Fibroblast of the conjunctiva (primary cell): ENCODE measurements around the gene ZBBX.
"Not testable (repeated sequence)": the region's sequence is repeated elsewhere in the genome, so short reads cannot be mapped to it uniquely, and the experiment has no call there.

ENCODE experiments used
- DNase-seq: peaks from one replicate; pipeline ENCODE4 v3.0.0-alpha.2; 2010; ENCODE audit warnings: low read depth

The ZBBX gene, protein sequence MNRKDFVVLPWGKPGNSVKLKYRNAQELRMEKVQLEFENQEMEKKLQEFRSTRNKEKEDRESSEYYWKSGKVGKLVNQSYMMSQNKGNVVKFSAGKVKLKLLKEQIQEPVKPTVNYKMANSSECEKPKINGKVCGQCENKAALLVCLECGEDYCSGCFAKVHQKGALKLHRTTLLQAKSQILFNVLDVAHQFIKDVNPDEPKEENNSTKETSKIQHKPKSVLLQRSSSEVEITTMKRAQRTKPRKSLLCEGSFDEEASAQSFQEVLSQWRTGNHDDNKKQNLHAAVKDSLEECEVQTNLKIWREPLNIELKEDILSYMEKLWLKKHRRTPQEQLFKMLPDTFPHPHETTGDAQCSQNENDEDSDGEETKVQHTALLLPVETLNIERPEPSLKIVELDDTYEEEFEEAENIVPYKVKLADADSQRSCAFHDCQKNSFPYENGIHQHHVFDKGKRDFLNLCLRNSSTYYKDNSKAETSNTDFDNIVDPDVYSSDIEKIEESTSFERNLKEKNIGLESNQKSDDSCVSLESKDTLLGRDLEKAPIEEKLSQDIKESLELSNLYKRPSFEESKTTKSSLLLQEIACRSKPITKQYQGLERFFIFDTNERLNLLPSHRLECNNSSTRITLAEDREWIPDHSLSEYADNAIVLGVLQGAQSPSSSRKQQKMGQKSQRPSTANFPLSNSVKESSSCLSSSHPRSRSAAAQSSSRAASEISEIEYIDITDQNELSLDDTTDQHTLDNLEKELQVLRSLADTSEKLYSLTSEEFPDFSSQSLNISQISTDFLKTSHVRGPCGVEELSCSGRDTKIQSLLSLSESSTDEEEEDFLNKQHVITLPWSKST

DNA sequence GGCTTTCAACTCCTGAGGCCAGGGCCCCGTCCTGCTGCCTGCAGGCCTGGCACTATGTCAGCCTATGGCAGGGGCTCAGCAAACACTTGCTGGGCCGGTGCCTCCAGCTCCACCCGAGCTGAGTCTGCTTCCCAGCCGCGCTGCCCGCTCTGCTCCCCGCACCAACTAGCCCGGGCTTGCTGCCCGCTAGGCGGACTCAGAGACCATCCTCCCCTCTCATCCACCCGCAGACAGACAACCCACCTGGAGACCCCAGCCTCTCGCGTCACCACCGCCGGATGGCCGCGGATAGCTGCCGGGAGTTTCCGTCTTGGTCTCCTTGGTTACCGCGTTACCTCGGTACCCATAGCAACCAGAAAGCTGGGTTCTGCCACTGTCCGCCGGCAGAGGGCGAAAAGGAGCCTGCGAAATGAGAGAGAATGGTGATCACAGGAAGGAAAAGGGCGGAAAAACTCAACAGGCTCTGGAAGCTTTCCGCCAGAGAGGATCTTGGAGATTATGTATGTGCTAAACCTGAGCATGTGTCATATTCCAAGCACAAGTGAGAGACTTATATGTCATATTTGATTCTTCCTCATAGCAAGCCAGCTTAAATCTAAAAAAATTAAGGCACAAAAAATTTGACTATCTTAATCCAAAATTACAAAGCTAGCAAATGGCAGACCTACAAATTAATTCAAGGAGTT, at the start of gene ZBBX:
Gene ZBBX (minus strand): TSS at position 294 of the 686 bp plus-strand sequence. CDS start 7,396 bp downstream, outside the sequence.
- DNase-seq: peak; percentile 55

DNA sequence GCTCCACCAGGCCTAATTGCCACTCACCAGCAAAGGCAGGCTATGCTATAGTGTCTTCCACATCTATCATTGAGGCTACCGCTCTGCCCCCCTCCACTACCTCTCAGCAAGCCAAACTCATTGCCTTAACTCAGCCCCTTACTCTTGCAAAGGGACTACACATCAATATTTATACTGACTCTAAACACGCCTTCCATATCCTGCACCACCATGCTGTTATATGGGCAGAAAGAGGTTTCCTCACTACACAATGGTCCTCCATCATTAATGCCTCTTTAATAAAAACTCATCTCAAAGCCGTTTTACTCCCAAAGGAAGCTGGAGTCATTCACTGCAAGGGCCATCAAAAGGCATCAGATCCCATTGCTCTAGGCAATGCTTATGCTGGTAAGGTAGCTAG, 46.9 kb upstream of the ZBBX start:
- DNase-seq: not testable (repeated sequence)

DNA sequence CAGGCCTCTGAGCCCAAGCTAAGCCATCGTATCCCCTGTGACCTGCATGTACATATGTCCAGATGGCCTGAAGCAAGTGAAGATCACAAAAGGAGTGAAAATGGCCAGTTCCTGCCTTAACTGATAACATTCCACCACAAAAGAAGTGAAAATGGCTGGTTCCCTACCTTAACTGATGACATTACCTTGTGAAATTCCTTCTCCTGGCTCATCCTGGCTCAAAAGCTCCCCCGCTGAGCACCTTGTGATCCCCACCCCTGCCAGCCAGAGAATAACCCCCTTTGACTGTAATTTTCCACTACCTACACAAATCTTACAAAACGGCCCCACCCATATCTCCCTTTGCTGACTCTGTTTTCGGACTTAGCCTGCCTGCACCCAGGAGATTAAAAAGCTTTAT, 42.3 kb upstream of the ZBBX start:
- not testable (repeated sequence) for DNase-seq

DNA sequence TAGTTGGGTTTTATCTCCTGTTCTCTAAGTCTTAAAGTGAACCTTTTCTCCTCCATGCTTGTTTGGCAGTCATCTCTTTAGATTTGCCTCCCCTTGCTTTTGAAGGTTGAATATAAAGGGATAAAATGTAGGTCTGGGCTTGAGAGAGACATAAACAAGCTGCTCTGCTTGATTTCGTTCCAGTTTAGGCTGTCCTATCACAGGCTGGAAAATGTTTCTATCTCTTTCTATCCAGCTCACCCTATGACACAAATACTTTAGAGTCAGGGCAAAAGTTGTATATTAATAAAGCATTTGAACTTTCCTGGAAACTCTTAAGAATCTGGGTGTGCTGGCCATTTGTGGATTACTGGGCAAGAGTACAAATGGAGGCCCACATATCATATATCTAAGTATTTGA, 29.5 kb upstream of the ZBBX start:
- no peak for DNase-seq

DNA sequence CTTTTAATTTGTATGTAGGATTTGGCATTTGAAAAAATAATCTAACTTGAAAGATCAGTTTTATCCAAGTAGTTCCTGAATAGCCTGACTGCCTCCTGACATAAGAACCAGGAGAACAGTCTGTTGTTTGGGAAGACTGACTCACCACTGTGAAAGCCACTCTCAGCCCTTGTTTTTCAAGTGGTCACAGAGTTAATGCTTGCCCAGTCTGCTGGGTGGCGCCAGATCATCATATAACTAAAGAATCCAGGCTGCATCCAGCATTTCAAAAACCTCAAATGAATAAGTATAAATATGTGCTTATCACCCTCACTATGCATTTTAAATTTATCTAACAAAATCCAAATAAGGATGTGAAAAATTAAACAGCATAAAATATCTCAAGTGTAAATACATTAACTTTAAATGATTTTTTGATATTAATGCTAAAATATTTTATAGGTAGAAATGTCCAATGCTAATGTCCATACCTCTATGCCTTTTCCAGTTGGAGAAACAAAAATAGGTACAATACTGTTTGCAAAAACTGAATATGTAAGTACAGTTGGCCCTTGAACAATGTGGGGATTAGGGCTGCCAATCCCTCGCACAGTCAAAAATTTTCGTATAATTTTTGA, 26.9 kb upstream of the ZBBX start:
- peak; percentile 27 for DNase-seq

DNA sequence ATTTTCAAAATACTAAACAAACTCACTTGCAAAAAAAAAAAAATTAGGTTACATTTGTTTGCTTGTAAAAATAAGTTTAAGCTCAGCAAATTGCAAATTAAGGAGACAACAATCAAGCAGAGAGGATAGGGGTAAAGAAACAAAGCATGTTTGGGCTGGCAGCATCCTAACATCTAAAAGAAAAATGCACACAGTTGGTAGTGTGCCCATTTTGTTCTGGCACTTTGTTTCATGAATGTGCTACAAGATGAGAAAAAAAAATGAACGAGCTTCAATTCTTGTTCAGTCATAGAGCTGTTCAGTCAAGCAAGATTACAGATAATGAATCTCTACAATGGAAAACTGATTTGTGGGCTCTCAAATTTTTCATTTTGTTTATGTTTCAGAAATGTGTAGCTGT, 17.7 kb upstream of the ZBBX start:
- DNase-seq: no peak

DNA sequence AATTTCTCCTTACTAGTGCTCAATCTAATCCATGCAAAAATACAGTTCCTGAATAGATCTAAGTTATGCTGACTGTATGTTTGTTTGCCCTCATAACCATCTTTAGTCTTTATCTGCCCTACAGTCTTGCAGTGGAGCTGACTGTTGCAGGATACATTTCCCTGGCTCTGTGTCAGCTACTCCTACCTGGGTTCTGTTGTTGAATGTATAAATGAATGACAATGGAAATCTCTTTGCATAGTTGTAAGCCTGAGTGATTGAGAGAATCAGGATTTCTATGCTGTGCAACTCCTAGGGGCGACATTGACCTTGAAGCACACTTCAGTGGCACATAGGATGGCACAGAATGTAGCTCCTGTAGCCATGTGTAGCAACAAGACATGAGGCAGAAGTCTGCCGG, 16.0 kb upstream of the ZBBX start:
- no peak for DNase-seq

DNA sequence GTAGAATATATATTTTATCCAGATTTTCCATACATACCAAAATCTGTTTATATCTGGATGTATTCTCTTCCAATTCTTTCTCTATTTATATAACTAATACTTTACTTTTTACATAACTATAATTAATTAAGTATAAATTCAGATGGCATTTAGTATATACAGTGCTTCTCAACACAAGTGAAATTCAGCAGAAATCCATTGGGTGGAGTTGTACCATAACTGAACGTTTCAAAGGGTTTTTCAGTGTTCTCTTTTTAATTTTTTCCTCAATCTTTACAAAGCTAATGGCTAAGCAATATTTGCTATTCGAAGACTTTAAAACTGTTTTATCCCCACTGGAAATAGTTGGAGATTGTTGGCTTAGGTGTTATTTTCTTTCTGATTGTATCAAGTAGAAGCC, 13.9 kb upstream of the ZBBX start:
- DNase-seq: no peak

DNA sequence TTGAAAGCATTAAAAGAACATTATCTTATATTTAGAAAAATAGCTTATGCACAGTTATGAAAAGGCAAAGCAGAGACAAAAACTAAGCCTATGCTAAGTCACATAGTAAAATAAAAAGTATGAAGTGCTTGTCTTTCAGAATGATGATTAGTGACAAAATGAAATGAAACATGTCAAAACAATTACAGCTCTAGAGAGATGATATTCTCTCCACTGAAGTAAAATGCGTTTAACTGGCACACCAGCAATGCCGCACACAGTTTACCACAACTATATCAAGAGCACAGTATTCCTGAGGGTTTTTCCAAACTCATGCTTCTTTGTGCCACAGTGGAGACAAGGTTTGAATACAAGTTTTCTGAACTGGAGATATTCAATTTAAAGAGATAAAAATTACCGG, 2.1 kb upstream of the ZBBX start:
- DNase-seq: no peak

DNA sequence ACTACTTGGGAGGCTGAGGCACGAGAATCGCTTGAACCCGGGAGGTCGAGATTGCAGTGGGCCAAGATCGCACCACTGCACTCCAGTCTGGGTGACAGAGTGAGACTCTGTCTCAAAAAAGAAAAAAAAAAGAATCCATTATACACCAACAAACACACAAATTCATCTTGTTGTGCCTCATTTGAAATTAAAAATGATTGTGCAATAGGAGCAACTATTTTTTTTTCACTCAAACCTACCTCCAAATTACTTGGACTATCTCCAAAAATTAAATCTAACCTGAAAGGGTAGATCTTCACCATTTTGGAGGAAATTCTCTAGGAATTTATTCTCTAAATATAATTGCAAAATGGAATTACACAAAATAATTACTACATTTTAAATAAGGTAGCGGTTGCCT, 4.6 kb downstream of the ZBBX start:
- DNase-seq: no peak

DNA sequence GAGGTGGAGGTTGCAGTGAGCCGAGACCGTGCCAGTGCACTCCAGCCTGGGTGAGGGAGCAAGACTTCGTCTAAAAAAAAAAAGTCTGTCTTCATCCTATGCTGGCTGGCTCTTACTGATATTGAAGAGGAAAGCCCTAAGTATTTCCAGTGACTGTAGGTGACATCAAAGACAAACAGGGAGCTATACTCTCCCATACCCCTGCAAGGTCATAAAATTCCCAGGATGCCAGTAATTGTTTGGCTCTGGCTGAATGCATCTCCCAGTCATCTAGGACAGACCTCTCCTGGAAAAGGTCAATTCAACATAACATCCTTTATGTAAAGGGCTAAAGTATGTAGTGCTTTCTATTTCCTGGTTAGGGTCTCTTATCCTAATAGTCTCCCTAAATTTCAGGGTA, 8.0 kb downstream of the ZBBX start:
- no peak for DNase-seq

DNA sequence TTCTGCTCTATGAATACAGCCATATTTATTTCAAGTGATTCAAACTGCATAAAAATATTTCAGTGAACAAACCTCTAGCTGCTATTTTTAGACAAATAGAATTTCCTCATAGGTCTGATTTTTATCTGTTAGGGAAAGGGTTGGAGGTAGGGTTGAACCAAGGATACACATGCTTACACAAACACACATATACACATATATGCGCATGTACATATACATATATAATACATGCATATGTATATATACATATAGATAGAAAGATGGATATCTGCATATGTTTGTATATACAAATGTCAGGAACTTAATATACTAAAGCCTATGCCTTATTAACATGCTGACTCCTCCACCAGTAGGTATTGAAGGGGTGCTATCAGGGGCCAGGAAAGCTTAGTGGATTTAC, 18.1 kb downstream of the ZBBX start:
- DNase-seq: no peak

DNA sequence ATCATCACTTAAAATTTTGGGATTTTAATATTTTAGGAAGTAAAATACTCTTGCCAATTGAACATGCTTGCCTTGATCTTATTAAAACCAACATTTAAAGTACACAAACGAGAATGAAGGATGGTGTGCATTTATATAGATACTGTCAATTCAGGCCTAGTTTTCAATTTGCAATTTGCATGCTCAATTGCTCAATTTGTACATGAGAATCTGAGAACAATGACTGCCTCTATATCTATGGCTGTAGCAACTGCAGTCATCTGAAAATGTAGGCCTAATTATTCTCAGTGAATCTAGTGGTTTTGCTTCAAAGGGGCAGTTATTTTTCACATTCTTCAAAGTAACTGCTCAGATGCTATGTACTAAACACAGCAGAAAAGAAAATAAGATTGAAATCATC, 18.8 kb downstream of the ZBBX start:
- no peak for DNase-seq

DNA sequence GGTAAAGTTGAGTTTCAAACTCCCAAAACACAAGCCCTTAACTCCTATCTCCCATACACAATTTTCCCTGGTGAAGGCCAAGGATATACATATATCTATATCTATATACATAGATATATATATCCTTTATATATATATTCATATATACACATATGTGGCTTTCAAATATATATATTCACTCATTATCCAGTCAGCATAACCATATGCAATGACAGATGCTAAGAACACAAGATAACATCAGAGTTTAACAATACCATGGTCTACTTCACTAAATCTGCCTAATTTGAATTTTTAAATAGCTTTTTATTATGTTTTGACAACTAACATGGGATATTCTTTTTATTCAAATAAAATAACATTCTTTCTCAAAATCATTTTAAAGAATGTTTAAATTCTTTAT, 24.7 kb downstream of the ZBBX start:
- no peak for DNase-seq

DNA sequence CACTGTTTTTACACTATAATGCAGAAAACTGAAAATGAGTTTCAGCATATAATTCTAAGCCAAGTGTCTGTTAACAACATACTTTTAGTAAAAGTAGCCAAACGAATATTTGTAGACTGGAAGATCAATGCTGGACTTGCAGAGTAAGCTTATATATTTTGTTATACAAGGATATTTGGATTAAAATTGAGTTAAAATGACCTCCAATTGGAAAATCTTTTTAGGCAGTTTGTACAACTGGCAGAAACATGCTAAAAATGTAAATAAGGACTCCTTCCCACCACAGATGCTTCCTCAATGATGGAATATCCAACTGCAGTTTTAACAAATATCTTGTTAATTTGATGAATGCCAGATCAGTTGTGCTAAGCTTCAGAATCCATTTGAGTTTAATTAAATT, 25.3 kb downstream of the ZBBX start:
- DNase-seq: no peak

DNA sequence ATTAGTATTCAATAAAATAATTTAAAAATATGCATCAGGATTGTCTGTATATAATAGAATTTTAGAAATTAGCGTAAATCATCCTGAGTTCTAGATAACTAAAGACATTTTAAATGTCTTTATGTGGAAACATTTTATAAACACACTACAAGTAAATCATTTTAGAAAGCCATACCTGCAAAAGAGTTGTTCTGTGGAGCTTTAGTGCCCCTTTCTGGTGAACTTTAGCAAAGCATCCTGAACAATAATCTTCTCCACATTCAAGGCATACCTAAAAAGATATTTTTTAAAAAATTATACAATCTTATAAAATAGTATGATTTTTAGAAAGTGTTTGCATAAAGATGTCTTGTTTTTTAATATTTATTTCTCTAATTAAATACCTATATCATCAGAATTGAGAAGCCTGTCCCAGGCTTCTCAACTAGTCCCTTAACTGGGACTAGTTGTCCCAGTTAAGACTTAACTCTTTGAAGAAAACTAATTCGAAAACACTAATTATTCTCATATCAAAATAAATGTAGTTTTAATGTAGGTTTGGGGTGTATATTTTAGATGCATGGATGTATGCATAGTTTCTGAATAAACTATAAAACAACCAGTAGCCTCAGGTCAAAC, 29.7 kb downstream of the ZBBX start:
- no peak for DNase-seq

DNA sequence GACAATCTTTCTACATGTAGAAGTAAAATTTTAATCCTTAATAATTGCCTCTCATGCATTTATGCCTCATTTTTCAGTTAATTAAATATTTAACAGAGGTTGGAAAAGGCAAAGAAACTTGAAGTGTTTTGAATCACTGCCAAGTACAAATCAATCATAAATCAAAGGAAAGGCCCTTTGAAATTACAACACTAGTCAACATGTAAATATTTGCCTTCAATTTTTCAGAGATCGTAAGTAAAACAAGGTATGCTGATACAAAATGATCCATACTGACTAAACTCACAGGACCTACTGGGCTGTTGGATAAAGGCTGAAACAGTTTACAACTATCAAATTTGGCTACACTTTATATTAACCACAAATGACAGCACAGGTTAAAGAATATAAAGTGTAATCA, 33.9 kb downstream of the ZBBX start:
- DNase-seq: no peak

DNA sequence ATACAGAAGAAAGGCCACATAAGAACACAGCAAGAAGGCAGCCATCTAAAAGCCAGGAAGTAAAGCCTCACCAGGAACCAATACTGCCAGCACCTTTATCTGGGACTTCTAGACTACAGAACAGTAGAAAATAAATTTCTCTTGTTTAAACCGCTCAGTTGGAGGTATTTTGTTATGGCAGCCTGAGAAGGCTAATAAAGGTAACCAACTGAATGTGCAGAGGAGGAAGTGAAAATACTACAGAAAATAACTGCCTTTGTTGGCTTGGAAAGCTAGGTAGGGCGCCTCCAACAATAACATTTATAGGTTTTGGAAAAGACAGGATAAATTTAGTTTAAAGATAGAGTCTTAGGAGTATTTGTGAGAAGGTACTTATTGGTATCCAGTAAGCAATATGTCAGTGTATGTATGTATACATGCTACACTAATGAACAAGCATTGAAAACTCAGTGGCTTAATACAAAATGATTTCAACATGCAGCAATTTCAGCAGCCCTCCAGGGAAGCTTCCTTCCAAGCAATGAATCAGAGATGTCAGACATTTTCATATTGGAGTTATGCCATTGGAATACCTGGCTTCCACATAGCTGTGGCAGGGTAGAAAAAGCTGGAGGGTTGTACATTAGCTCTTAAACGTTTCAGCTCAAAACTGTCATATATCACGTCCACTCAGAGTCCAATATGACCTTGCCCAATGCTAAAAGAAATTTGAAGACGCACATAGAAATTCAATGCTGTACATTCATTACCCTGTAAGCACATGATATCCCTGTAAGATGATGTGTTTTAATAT, 48.9 kb downstream of the ZBBX start:
- DNase-seq: no peak

DNA sequence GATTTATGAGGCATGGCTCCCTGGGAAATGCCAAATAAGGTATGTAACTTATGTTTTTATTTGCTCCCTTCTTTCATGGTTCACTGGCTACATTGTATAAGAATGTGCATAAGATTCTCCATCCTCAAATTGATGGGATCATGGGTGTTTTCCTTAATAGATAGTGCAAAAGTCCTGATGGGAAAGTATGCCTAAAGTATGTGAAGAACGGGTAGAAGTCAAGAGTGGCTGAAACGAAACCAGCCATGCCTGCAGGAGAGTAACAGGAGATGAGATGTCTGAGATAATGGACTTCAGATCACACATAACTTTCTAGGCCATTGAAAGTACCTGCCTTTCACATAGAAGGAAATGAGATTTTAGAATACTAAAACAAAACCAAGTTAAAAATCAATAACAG, 56.5 kb downstream of the ZBBX start:
- DNase-seq: no peak

DNA sequence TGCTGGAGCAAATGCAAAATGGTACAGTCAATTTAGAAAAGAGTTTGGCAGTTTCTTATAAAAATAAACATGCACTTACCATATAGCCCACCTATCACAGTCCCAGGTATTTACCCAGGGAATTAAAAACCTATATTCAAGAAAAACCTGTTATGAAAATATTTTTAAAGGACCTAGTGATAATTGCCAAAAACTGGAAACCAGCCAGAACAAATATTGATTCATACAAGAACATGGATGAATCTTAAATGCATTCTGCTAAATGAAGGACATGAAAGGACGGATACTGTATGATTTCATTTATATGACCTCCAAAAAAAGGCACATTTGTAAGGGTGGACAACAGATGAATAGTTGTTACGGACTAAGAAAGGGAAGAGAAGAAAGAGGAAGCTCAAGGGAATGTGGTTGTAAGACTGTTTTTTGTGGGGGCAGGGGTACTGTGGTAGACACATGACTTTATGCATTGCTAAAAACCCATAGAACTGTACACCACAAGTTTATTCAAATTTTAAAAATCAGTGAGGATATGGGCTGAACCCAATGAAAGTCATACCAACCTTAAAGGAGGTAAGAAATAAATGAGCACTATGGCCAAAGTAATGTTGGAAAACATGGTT, 61.0 kb downstream of the ZBBX start:
- no peak for DNase-seq

DNA sequence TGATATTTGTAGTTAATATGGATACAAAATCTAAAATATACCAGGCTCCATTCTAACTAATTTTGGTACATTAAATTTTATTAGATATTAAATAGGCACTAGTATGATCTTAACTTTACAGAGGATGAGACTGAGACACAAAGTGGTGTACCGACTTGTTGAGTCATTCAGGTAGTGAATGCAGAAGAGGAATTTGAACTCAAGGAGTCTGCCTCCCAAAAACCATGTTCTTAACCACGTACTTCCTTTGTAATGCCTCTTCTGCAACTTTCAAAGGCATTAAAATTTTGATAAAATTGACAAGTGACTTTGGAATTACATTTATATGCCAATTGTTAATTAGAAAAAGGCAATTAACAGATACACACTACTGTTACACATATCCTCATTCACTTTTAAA, 61.8 kb downstream of the ZBBX start:
- no peak for DNase-seq
